ENCODE results near the gene PTGDR2. TPM values are rescaled to one million over a fixed set of nuclear protein-coding genes. Genes with fewer than 3 reads are reported as not detected.

Gene PTGDR2
- total RNA-seq, 1 experiment from 2014 or later, result 0.12 TPM

- Histone ChIP-seq H3K79me2 (ENCODE audit: insufficient read depth, low read length) (no peaks in the 10 kb centered on the region), H3K4me2 (ENCODE audit: low read length) (no peak overlapping the region), H3K9ac (ENCODE audit: low read length) (no peak overlapping the region), H4K20me1 (ENCODE audit: insufficient read depth) (no peaks in the 10 kb centered on the region), H3K9me2 (ENCODE audit: insufficient read depth) (no peaks in the 10 kb centered on the region), H2AFZ (ENCODE audit: low read depth, low read length, poor library complexity, severe bottlenecking) (no peak overlapping the region), H3K27me3 (ENCODE audit: insufficient read depth, low read length) (no peaks in the 10 kb centered on the region), H3K4me1 (ENCODE audit: control insufficient read depth in 1 of 2, insufficient read depth in 2 of 2, low read length in 2 of 2) (peaks cover 0 to 4% of the 10 kb centered on the region in 2 experiments; a peak in 2 of 4 replicates), H3K27ac (ENCODE audit: low read depth, low read length) (no peak overlapping the region), H3K4me3 (replicated peaks in 1 of 2; ENCODE audit: low read depth in 1 of 2, low read length in 2 of 2) (no peak overlapping the region), H3K9me3 (ENCODE audit: control insufficient read depth in 1 of 2, insufficient read depth in 1 of 2, low read depth in 1 of 2, low read length in 2 of 2) (no peaks in the 10 kb centered on the region), H3K36me3 (ENCODE audit: control insufficient read depth in 1 of 2, insufficient read depth in 2 of 2, low read length in 2 of 2) (no peaks in the 10 kb centered on the region)
- CTCF ChIA-PET, result interaction anchor here (0.9 kb wide), 1 partner anchor 74 kb away, joined by 3 read pairs; no protein-coding TSS in a partner anchor
- TF ChIP-seq SP1 (IDR thresholded peaks at IDR 0.05; ENCODE audit: low read depth), result no peak
- DNase-seq (ENCODE audit: low read depth, low spot score) (no peak), ATAC-seq (no peak)
- POLR2A ChIA-PET, result no interaction called here
- BruUV-seq (replicated peaks), result no TSS peak
- intact Hi-C loops (cut with micrococcal nuclease), result no loop called here
- RAD21 ChIA-PET (ENCODE audit: low non-redundant PET in 1 of 2, low total read pairs in 2 of 2, uncharacterized antibody in 2 of 2, unreplicated experiment in 2 of 2), result no interaction called here
These were observed 30.0 kb downstream of the PTGDR2 start for GRCh38 chr11:60825790-60826189.

- RAD21 ChIA-PET (ENCODE audit: low non-redundant PET in 1 of 2, low total read pairs in 2 of 2, uncharacterized antibody in 2 of 2, unreplicated experiment in 2 of 2), result no interaction called here
- Histone ChIP-seq H3K4me1 (ENCODE audit: control insufficient read depth in 1 of 2, insufficient read depth in 2 of 2, low read length in 2 of 2) (no peaks in the 10 kb centered on the region), H3K4me2 (ENCODE audit: low read length) (no peak overlapping the region), H3K36me3 (ENCODE audit: control insufficient read depth in 1 of 2, insufficient read depth in 2 of 2, low read length in 2 of 2) (no peaks in the 10 kb centered on the region), H3K9me3 (ENCODE audit: control insufficient read depth in 1 of 2, insufficient read depth in 1 of 2, low read depth in 1 of 2, low read length in 2 of 2) (no peaks in the 10 kb centered on the region), H3K27me3 (ENCODE audit: insufficient read depth, low read length) (no peaks in the 10 kb centered on the region), H3K9ac (ENCODE audit: low read length) (no peak overlapping the region), H4K20me1 (ENCODE audit: insufficient read depth) (no peaks in the 10 kb centered on the region), H3K27ac (ENCODE audit: low read depth, low read length) (no peak overlapping the region), H3K4me3 (replicated peaks in 1 of 2; ENCODE audit: low read depth in 1 of 2, low read length in 2 of 2) (no peak overlapping the region), H3K9me2 (ENCODE audit: insufficient read depth) (no peaks in the 10 kb centered on the region), H2AFZ (ENCODE audit: low read depth, low read length, poor library complexity, severe bottlenecking) (no peak overlapping the region), H3K79me2 (ENCODE audit: insufficient read depth, low read length) (no peaks in the 10 kb centered on the region)
- DNase-seq (ENCODE audit: low read depth, low spot score) (no peak), ATAC-seq (no peak)
- no peak for TF ChIP-seq RAD21 (IDR thresholded peaks at IDR 0.05; ENCODE audit: low read depth)
- TF ChIP-seq JUND (IDR thresholded peaks at IDR 0.05), result no peak
- no peak for TF ChIP-seq REST (IDR thresholded peaks at IDR 0.05; ENCODE audit: low read depth)
- TF ChIP-seq CTCF (IDR thresholded peaks at IDR 0.05 in 2 of 3, conservative IDR thresholded peaks at IDR 0.05 in 1 of 3; ENCODE audit: borderline replicate concordance in 1 of 3, insufficient read depth in 1 of 3, low read depth in 2 of 3, low read length in 2 of 3), result no peak
- TF ChIP-seq ZFX (IDR thresholded peaks at IDR 0.05), result no peak
- TF ChIP-seq EZH2 (IDR thresholded peaks at IDR 0.05), result no peak
- TF ChIP-seq POLR2AphosphoS5 (IDR thresholded peaks at IDR 0.05; ENCODE audit: low read depth, low read length), result no peak
- no peak for TF ChIP-seq EZH2phosphoT487 (IDR thresholded peaks at IDR 0.05; ENCODE audit: borderline replicate concordance)
- TF ChIP-seq SP1 (IDR thresholded peaks at IDR 0.05; ENCODE audit: low read depth), result no peak
- no peak for TF ChIP-seq TCF7L2 (IDR thresholded peaks at IDR 0.05; ENCODE audit: borderline replicate concordance, extremely low read depth, insufficient read depth, insufficient read length)
- intact Hi-C loops (cut with micrococcal nuclease), result no loop called here
- POLR2A ChIA-PET, result no interaction called here
- CTCF ChIA-PET, result no interaction called here
- no TSS peak for BruUV-seq (replicated peaks)
These were observed 30.6 kb downstream of the PTGDR2 start for GRCh38 chr11:60825118-60825517.

Measured in HCT116 (cell line).